HepG2 (cell line): Measurements from ENCODE around the gene LSM14B. TPM values are rescaled to one million over a fixed set of nuclear protein-coding genes. Genes with fewer than 3 reads are reported as not detected.
A peak's percentile ranks its signal among the peaks of the same experiment; 100 is the strongest.

Experiments used
- AGO2 ChIP-seq: fragments of 200-400 bp; formaldehyde crosslinking; optimal IDR thresholded peaks from 2 replicates; pipeline ENCODE3; 2017; ENCODE audit warnings: mild to moderate bottlenecking, low read depth, low read length, moderate library complexity
- FOXC1 ChIP-seq: sonication (generic); formaldehyde crosslinking; IDR thresholded peaks from 2 replicates; pipeline ENCODE4 v1.8.0; 2022; ENCODE audit warnings: mild to moderate bottlenecking, missing genetic modification reagents, borderline replicate concordance
- HDAC2 ChIP-seq: sonication (generic); formaldehyde crosslinking; IDR thresholded peaks from 2 replicates; pipeline ENCODE4 v1.4.0; 2020; ENCODE audit warnings: missing genetic modification reagents
- KAT7 ChIP-seq: IDR thresholded peaks from 2 replicates; pipeline ENCODE4 v1.6.1; 2018; ENCODE audit warnings: borderline replicate concordance, missing compliant biosample characterization
- SPEN ChIP-seq: sonication (generic); formaldehyde crosslinking; IDR thresholded peaks from 2 replicates; pipeline ENCODE4 v1.5.1; 2020; ENCODE audit warnings: low read depth, mild to moderate bottlenecking, missing genetic modification reagents
- ZNF20 ChIP-seq: sonication (generic); formaldehyde crosslinking; IDR thresholded peaks from 2 replicates; pipeline ENCODE4 v1.4.0; 2020; ENCODE audit warnings: mild to moderate bottlenecking, moderate library complexity, missing genetic modification reagents
- ZNF235 ChIP-seq: sonication (generic); formaldehyde crosslinking; IDR thresholded peaks from 2 replicates; pipeline ENCODE4 v1.8.1; 2023; ENCODE audit warnings: mild to moderate bottlenecking, missing genetic modification reagents, borderline replicate concordance
- ZNF326 ChIP-seq: sonication (generic); formaldehyde crosslinking; IDR thresholded peaks from 2 replicates; pipeline ENCODE4 v1.4.0; 2020; ENCODE audit warnings: missing genetic modification reagents, borderline replicate concordance
- ZNF530 ChIP-seq: sonication (generic); formaldehyde crosslinking; IDR thresholded peaks from 2 replicates; pipeline ENCODE4 v1.5.0; 2020; ENCODE audit warnings: low read depth, mild to moderate bottlenecking, missing genetic modification reagents
- polyA plus RNA-seq, 8 experiments: library from polyadenylated mRNA; depleted of rRNA in 3 of 8; stranded (reverse) in 7 of 8; unstranded in 1 of 8; fragments of >200 nt; fragmentation: Illumina TruSeq in 4 of 8; extraction: Trizol in 4 of 8; gene quantifications; 2 replicates each; pipeline versions ENCODE4 v1.2.1 to v1.2.3, GENCODE V29; 2011 to 2016; ENCODE audit warnings: low read depth in 4 of 8, missing spikeins in 1 of 8, mixed read lengths in 1 of 8; ENCODE audit not compliant: insufficient read depth in 1 of 8
- total RNA-seq, 5 experiments: library from RNA; depleted of rRNA; stranded (reverse); fragments of >200 nt; fragmentation: Illumina TruSeq; extraction: Trizol; gene quantifications; 2 replicates each; pipeline ENCODE4 v1.2.3, GENCODE V29; 2016; ENCODE audit warnings: low read depth in 1 of 5
- TF ChIP-seq, protein P1 (sequence below): IDR thresholded peaks from 2 replicates; pipeline ENCODE4 v1.4.0; 2020; ENCODE audit warnings: mild to moderate bottlenecking, missing genetic modification reagents
- TF ChIP-seq, protein P2 (sequence below): sonication (generic); formaldehyde crosslinking; conservative IDR thresholded peaks from 2 replicates; pipeline ENCODE4 v1.4.0; 2020; ENCODE audit warnings: missing genetic modification reagents
- TF ChIP-seq, protein P3 (sequence below): sonication (generic); formaldehyde crosslinking; IDR thresholded peaks from 2 replicates; pipeline ENCODE4 v1.4.0; 2020; ENCODE audit warnings: missing genetic modification reagents

The LSM14B gene
- total and polyA plus RNA-seq, 2 of the 13 experiments (the other 11 are each of a cell fraction or from before 2014, with no cell fraction given), result 43.3 to 79.2 TPM

GRCh38 chr20:62141397-62142251 is 19.3 kb downstream of the LSM14B start (continued):
- TF ChIP-seq, protein P1, sequence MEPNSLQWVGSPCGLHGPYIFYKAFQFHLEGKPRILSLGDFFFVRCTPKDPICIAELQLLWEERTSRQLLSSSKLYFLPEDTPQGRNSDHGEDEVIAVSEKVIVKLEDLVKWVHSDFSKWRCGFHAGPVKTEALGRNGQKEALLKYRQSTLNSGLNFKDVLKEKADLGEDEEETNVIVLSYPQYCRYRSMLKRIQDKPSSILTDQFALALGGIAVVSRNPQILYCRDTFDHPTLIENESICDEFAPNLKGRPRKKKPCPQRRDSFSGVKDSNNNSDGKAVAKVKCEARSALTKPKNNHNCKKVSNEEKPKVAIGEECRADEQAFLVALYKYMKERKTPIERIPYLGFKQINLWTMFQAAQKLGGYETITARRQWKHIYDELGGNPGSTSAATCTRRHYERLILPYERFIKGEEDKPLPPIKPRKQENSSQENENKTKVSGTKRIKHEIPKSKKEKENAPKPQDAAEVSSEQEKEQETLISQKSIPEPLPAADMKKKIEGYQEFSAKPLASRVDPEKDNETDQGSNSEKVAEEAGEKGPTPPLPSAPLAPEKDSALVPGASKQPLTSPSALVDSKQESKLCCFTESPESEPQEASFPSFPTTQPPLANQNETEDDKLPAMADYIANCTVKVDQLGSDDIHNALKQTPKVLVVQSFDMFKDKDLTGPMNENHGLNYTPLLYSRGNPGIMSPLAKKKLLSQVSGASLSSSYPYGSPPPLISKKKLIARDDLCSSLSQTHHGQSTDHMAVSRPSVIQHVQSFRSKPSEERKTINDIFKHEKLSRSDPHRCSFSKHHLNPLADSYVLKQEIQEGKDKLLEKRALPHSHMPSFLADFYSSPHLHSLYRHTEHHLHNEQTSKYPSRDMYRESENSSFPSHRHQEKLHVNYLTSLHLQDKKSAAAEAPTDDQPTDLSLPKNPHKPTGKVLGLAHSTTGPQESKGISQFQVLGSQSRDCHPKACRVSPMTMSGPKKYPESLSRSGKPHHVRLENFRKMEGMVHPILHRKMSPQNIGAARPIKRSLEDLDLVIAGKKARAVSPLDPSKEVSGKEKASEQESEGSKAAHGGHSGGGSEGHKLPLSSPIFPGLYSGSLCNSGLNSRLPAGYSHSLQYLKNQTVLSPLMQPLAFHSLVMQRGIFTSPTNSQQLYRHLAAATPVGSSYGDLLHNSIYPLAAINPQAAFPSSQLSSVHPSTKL (CRISPR knock-in tag), result no peak
- no peak for TF ChIP-seq KAT7
- no peak for TF ChIP-seq ZNF326 (CRISPR knock-in tag)
- TF ChIP-seq FOXC1 (CRISPR knock-in tag), result no peak
- TF ChIP-seq, protein P2, sequence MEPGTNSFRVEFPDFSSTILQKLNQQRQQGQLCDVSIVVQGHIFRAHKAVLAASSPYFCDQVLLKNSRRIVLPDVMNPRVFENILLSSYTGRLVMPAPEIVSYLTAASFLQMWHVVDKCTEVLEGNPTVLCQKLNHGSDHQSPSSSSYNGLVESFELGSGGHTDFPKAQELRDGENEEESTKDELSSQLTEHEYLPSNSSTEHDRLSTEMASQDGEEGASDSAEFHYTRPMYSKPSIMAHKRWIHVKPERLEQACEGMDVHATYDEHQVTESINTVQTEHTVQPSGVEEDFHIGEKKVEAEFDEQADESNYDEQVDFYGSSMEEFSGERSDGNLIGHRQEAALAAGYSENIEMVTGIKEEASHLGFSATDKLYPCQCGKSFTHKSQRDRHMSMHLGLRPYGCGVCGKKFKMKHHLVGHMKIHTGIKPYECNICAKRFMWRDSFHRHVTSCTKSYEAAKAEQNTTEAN, result no peak
- TF ChIP-seq SPEN (CRISPR knock-in tag), result peak; percentile 77
- TF ChIP-seq ZNF530 (CRISPR knock-in tag), result no peak
- no peak for TF ChIP-seq ZNF20 (CRISPR knock-in tag)
- TF ChIP-seq HDAC2 (CRISPR knock-in tag), result no peak; the same call in 1 of the 2 replicates
- TF ChIP-seq, protein P3, sequence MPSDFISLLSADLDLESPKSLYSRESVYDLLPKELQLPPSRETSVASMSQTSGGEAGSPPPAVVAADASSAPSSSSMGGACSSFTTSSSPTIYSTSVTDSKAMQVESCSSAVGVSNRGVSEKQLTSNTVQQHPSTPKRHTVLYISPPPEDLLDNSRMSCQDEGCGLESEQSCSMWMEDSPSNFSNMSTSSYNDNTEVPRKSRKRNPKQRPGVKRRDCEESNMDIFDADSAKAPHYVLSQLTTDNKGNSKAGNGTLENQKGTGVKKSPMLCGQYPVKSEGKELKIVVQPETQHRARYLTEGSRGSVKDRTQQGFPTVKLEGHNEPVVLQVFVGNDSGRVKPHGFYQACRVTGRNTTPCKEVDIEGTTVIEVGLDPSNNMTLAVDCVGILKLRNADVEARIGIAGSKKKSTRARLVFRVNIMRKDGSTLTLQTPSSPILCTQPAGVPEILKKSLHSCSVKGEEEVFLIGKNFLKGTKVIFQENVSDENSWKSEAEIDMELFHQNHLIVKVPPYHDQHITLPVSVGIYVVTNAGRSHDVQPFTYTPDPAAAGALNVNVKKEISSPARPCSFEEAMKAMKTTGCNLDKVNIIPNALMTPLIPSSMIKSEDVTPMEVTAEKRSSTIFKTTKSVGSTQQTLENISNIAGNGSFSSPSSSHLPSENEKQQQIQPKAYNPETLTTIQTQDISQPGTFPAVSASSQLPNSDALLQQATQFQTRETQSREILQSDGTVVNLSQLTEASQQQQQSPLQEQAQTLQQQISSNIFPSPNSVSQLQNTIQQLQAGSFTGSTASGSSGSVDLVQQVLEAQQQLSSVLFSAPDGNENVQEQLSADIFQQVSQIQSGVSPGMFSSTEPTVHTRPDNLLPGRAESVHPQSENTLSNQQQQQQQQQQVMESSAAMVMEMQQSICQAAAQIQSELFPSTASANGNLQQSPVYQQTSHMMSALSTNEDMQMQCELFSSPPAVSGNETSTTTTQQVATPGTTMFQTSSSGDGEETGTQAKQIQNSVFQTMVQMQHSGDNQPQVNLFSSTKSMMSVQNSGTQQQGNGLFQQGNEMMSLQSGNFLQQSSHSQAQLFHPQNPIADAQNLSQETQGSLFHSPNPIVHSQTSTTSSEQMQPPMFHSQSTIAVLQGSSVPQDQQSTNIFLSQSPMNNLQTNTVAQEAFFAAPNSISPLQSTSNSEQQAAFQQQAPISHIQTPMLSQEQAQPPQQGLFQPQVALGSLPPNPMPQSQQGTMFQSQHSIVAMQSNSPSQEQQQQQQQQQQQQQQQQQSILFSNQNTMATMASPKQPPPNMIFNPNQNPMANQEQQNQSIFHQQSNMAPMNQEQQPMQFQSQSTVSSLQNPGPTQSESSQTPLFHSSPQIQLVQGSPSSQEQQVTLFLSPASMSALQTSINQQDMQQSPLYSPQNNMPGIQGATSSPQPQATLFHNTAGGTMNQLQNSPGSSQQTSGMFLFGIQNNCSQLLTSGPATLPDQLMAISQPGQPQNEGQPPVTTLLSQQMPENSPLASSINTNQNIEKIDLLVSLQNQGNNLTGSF, result no peak
- TF ChIP-seq ZNF235 (CRISPR knock-in tag), result no peak
- no peak for TF ChIP-seq AGO2
